ENCODE measurements around the gene PAK1. TPM values are rescaled to one million over a fixed set of nuclear protein-coding genes. Genes with fewer than 3 reads are reported as not detected.

PAK1 gene
- total and polyA plus RNA-seq, 2 donors (not counting 3 experiments of a cell fraction or from before 2014, with no cell fraction given), result 5.6 to 12.9 TPM

- H3K9ac ChIP-seq (replicated peaks; ENCODE audit: extremely low read depth, insufficient read depth, low read length), result no peak overlapping the region
- H3K79me2 ChIP-seq (ENCODE audit: control insufficient read depth, insufficient read depth, low read length), result no peaks in the 10 kb centered on the region
- no TSS peak for BruUV-seq (replicated peaks)
- H3K27me3 ChIP-seq (ENCODE audit: control insufficient read depth in 2 of 2, insufficient read depth in 2 of 2, low read length in 2 of 2), result peaks cover 0 to 2% of the 10 kb centered on the region in 2 experiments
- POLR2A ChIA-PET, result no interaction called here
- dilution Hi-C loops (cut with MboI; ENCODE audit: extremely low pct_ligation_motif_present, low sequenced_read_pairs) (no loop called here), intact Hi-C loops (cut with micrococcal nuclease) (no loop called here)
- no peaks in the 10 kb centered on the region for H3K4me1 ChIP-seq (ENCODE audit: control insufficient read depth, extremely low read depth, insufficient read depth, low read length)
- H3K27ac ChIP-seq (ENCODE audit: insufficient read depth, low read depth, low read length), result no peak overlapping the region
- FAIRE-seq (no peak), DNase-seq (ENCODE audit: low read depth, low spot score) (no peak)
- H2AFZ ChIP-seq (ENCODE audit: low read depth, low read length), result no peak overlapping the region
- no peaks in the 10 kb centered on the region for H3K9me3 ChIP-seq (replicated peaks; ENCODE audit: control insufficient read depth, insufficient read depth, low read length)
- H3K4me2 ChIP-seq (ENCODE audit: insufficient read depth, low read length), result no peak overlapping the region
- CTCF ChIA-PET, result interaction anchor here (1.1 kb wide), 1 partner anchor 239 kb away, joined by 3 read pairs; no protein-coding TSS in a partner anchor
- H4K20me1 ChIP-seq (replicated peaks; ENCODE audit: control insufficient read depth, extremely low read depth, insufficient read depth, low read length), result no peaks in the 10 kb centered on the region
- TF ChIP-seq GATA2 (IDR thresholded peaks at IDR 0.05; ENCODE audit: insufficient read depth, insufficient read length, low read depth, low read length) (no peak), CTCF (IDR thresholded peaks at IDR 0.05; ENCODE audit: extremely low read depth in 1 of 2, insufficient read depth in 1 of 2, low read depth in 1 of 2, low read length in 2 of 2) (no peak), JUN (IDR thresholded peaks at IDR 0.05; ENCODE audit: borderline replicate concordance, insufficient read depth, insufficient read length, low read depth) (no peak), POLR2AphosphoS5 (IDR thresholded peaks at IDR 0.05; ENCODE audit: insufficient read depth, low read depth, low read length) (no peak)
- no peak overlapping the region for H3K4me3 ChIP-seq (replicated peaks in 1 of 3; ENCODE audit: insufficient read depth in 1 of 3, low read depth in 1 of 3, low read length in 3 of 3)
- H3K9me1 ChIP-seq (replicated peaks; ENCODE audit: control insufficient read depth, extremely low read depth, insufficient read depth, low read length), result no peaks in the 10 kb centered on the region
- no peaks in the 10 kb centered on the region for H3K36me3 ChIP-seq (ENCODE audit: control insufficient read depth in 2 of 2, extremely low read depth in 1 of 2, insufficient read depth in 2 of 2, low read length in 2 of 2)
These were observed 165.1 kb downstream of the PAK1 start for GRCh38 chr11:77308838-77309237.

GRCh38 chr11:77303328-77303727, 170.6 kb downstream of the PAK1 start:
- no peak overlapping the region for H3K27ac ChIP-seq (ENCODE audit: insufficient read depth, low read depth, low read length)
- TF ChIP-seq POLR2AphosphoS5 (IDR thresholded peaks at IDR 0.05; ENCODE audit: insufficient read depth, low read depth, low read length), result no peak
- TF ChIP-seq FOS (IDR thresholded peaks at IDR 0.05; ENCODE audit: borderline replicate concordance, insufficient read depth, low read length), result no peak
- no peak for TF ChIP-seq POLR2A (IDR thresholded peaks at IDR 0.05; ENCODE audit: low read depth, low read length)
- no peak for TF ChIP-seq GATA2 (IDR thresholded peaks at IDR 0.05; ENCODE audit: insufficient read depth, insufficient read length, low read depth, low read length)
- TF ChIP-seq JUN (IDR thresholded peaks at IDR 0.05; ENCODE audit: borderline replicate concordance, insufficient read depth, insufficient read length, low read depth), result no peak
- TF ChIP-seq MYC (IDR thresholded peaks at IDR 0.05; ENCODE audit: low read depth, low read length), result no peak
- TF ChIP-seq EZH2 (IDR thresholded peaks at IDR 0.05; ENCODE audit: borderline replicate concordance, low read depth, low read length, severe bottlenecking), result no peak
- TF ChIP-seq CTCF (IDR thresholded peaks at IDR 0.05; ENCODE audit: extremely low read depth in 1 of 2, insufficient read depth in 1 of 2, low read depth in 1 of 2, low read length in 2 of 2), result no peak
- no peak for TF ChIP-seq MAX (IDR thresholded peaks at IDR 0.05; ENCODE audit: insufficient read depth, insufficient read length)
- POLR2A ChIA-PET, result no interaction called here
- no TSS peak for BruUV-seq (replicated peaks)
- no peaks in the 10 kb centered on the region for H3K9me3 ChIP-seq (replicated peaks; ENCODE audit: control insufficient read depth, insufficient read depth, low read length)
- intact Hi-C loops (cut with micrococcal nuclease), result no loop called here
- H2AFZ ChIP-seq (ENCODE audit: low read depth, low read length), result no peak overlapping the region
- no peaks in the 10 kb centered on the region for H4K20me1 ChIP-seq (replicated peaks; ENCODE audit: control insufficient read depth, extremely low read depth, insufficient read depth, low read length)
- no peak overlapping the region for H3K4me2 ChIP-seq (ENCODE audit: insufficient read depth, low read length)
- no peak overlapping the region for H3K4me3 ChIP-seq (replicated peaks in 1 of 3; ENCODE audit: insufficient read depth in 1 of 3, low read depth in 1 of 3, low read length in 3 of 3)
- DNase-seq (ENCODE audit: low read depth, low spot score) (no peak), FAIRE-seq (no peak)
- no peaks in the 10 kb centered on the region for H3K4me1 ChIP-seq (ENCODE audit: control insufficient read depth, extremely low read depth, insufficient read depth, low read length)
- no peak overlapping the region for H3K9ac ChIP-seq (replicated peaks; ENCODE audit: extremely low read depth, insufficient read depth, low read length)
- no peaks in the 10 kb centered on the region for H3K9me1 ChIP-seq (replicated peaks; ENCODE audit: control insufficient read depth, extremely low read depth, insufficient read depth, low read length)
- CTCF ChIA-PET, result interaction anchor here (0.8 to 1.3 kb wide), 2 partner anchors 13 to 19 kb away, joined by 3 read pairs; no protein-coding TSS in a partner anchor
- no peaks in the 10 kb centered on the region for H3K36me3 ChIP-seq (ENCODE audit: control insufficient read depth in 2 of 2, extremely low read depth in 1 of 2, insufficient read depth in 2 of 2, low read length in 2 of 2)
- no peaks in the 10 kb centered on the region for H3K79me2 ChIP-seq (ENCODE audit: control insufficient read depth, insufficient read depth, low read length)
- dilution Hi-C loops (cut with MboI; ENCODE audit: extremely low pct_ligation_motif_present, low sequenced_read_pairs), result no loop called here
- no peaks in the 10 kb centered on the region for H3K27me3 ChIP-seq (ENCODE audit: control insufficient read depth in 2 of 2, insufficient read depth in 2 of 2, low read length in 2 of 2)

All from endothelial cell of umbilical vein (primary cell).